Ramos (cell line): ENCODE data around the gene SHBG.
"Not testable (repeated sequence)": the region's sequence is repeated elsewhere in the genome, so short reads cannot be mapped to it uniquely, and the experiment has no call there.

Experiments used
- in situ Hi-C: fragments of 300-500 bp; cut with MboI; formaldehyde crosslinking; loops from one replicate; pipeline ENCODE4 v1.14.3; 2022; ENCODE audit warnings: low sequenced_read_pairs; ENCODE audit not compliant: unreplicated experiment

SHBG gene

GRCh38 chr17:7629939-7630571 is at the start of gene SHBG:
Gene SHBG (plus strand): TSS chr17:7630135. CDS start chr17:7630173, 38 bp downstream.
- in situ Hi-C loops = no loop called here

GRCh38 chr17:7580604-7581575 is 49.0 kb upstream of the SHBG start:
- in situ Hi-C loops = no loop called here

- in situ Hi-C loops = no loop called here
Observed at GRCh38 chr17:7582396-7583252, 47.3 kb upstream of the SHBG start.

GRCh38 chr17:7583253-7584109 is 46.5 kb upstream of the SHBG start, which contains the start of gene MPDU1:
Gene MPDU1 (plus strand): TSS chr17:7583852. CDS start chr17:7583863, 11 bp downstream.
- in situ Hi-C loops = no loop called here

GRCh38 chr17:7586673-7587419 is 43.1 kb upstream of the SHBG start:
- in situ Hi-C loops = no loop called here

GRCh38 chr17:7587420-7588151 is 42.3 kb upstream of the SHBG start:
- in situ Hi-C loops = no loop called here

- in situ Hi-C loops = no loop called here
Observed at GRCh38 chr17:7588553-7589203, 41.3 kb upstream of the SHBG start.

GRCh38 chr17:7589204-7589868 is 40.6 kb upstream of the SHBG start:
- in situ Hi-C loops = no loop called here

- in situ Hi-C loops = no loop called here
Observed at GRCh38 chr17:7589891-7590691, 39.8 kb upstream of the SHBG start, which contains the start of gene SOX15. Gene SOX15 (minus strand): TSS chr17:7590094. CDS start chr17:7589676, 418 bp downstream.

- in situ Hi-C loops = no loop called here
Observed at GRCh38 chr17:7590743-7591142, 39.2 kb upstream of the SHBG start.

GRCh38 chr17:7591596-7591995 is 38.3 kb upstream of the SHBG start:
- in situ Hi-C loops = no loop called here

- in situ Hi-C loops = no loop called here
Observed at GRCh38 chr17:7592422-7593021, 37.4 kb upstream of the SHBG start.

- in situ Hi-C loops = no loop called here
Observed at GRCh38 chr17:7593296-7593695, 36.6 kb upstream of the SHBG start.

- in situ Hi-C loops = not testable (repeated sequence)
Observed at GRCh38 chr17:7597561-7597960, 32.4 kb upstream of the SHBG start.

- in situ Hi-C loops = no loop called here
Observed at GRCh38 chr17:7606280-7606679, 23.7 kb upstream of the SHBG start.

GRCh38 chr17:7610641-7611040 is 19.3 kb upstream of the SHBG start:
- in situ Hi-C loops = no loop called here
